Body of pancreas (tissue), 4 donors: ENCODE results near the gene IFI44. TPM values are rescaled to one million over a fixed set of nuclear protein-coding genes. Genes with fewer than 3 reads are reported as not detected.
A peak's percentile ranks its signal among the peaks of the same experiment; 100 is the strongest.

Experiments used
- ATAC-seq: fragments of 150-250 bp; one replicate; pipeline ENCODE4 v1.9.1; 2016
- DNase-seq, 4 donors: peaks; one replicate each; pipeline ENCODE4 v3.0.0-alpha.2; 2019
- H3K27ac ChIP-seq, 4 donors: fragments of 200-600 bp; sonication (generic); 1 replicate in 3 of 4; 2 replicates in 1 of 4; pipeline versions ENCODE4 v1.5.1 to v1.6.1; 2016 to 2019; ENCODE audit warnings: mild to moderate bottlenecking in 1 of 4, mixed read lengths in 1 of 4, moderate library complexity in 1 of 4
- H3K27me3 ChIP-seq, 2 donors: fragments of 200-600 bp; sonication (generic); one replicate each; pipeline ENCODE4 v1.6.0; 2016; ENCODE audit warnings: mild to moderate bottlenecking in 1 of 2
- H3K36me3 ChIP-seq, 2 donors: fragments of 200-600 bp; sonication (generic); replicated peaks in 1 of 2; 2 replicates each; pipeline ENCODE4 v1.5.1; 2016; ENCODE audit warnings: low read depth in 2 of 2; ENCODE audit not compliant: insufficient read depth in 1 of 2
- H3K4me1 ChIP-seq: fragments of 200-600 bp; sonication (generic); one replicate; pipeline ENCODE4 v1.6.0; 2016
- H3K4me3 ChIP-seq, 2 donors: fragments of 200-600 bp; sonication (generic); 1 replicate in 1 of 2; 2 replicates in 1 of 2; pipeline ENCODE4 v1.5.1; 2016 to 2019
- H3K9me3 ChIP-seq, 3 donors: fragments of 200-600 bp; sonication (generic); 1 replicate in 2 of 3; 2 replicates in 1 of 3; pipeline ENCODE4 v1.5.1; 2016
- CTCF ChIP-seq, 7 experiments: fragments of 450-650 bp in 4 of 7; fragments of 200-600 bp in 3 of 7; sonication (generic) in 3 of 7; IDR thresholded peaks; one replicate each; pipeline ENCODE4 v1.5.1; 2016 to 2019; ENCODE audit warnings: antibody characterized with exemption in 7 of 7
- POLR2A ChIP-seq, 3 donors: fragments of 450-650 bp; IDR thresholded peaks; one replicate each; pipeline ENCODE4 v1.6.1; 2016; ENCODE audit warnings: antibody characterized with exemption in 3 of 3, mild to moderate bottlenecking in 2 of 3
- WGBS, 2 donors: methylation state at CpG; one replicate each; pipeline ENCODE4 v1.1.5; 2017; 5-methylcytosine and 5-hydroxymethylcytosine counted together
- intact Hi-C: fragments of 100-400 bp; cut with DNase I; formaldehyde crosslinking; loops from one replicate; pipeline ENCODE4 v1.15.1; 2023
- total RNA-seq, 2 donors: library from RNA; depleted of rRNA; stranded (reverse); fragments of >200 nt; gene quantifications; one replicate each; pipeline ENCODE4 v1.1.0, GENCODE V29; 2016

IFI44 gene
- total RNA-seq, 2 donors from 2014 or later: 14.5 to 17.6 TPM

DNA sequence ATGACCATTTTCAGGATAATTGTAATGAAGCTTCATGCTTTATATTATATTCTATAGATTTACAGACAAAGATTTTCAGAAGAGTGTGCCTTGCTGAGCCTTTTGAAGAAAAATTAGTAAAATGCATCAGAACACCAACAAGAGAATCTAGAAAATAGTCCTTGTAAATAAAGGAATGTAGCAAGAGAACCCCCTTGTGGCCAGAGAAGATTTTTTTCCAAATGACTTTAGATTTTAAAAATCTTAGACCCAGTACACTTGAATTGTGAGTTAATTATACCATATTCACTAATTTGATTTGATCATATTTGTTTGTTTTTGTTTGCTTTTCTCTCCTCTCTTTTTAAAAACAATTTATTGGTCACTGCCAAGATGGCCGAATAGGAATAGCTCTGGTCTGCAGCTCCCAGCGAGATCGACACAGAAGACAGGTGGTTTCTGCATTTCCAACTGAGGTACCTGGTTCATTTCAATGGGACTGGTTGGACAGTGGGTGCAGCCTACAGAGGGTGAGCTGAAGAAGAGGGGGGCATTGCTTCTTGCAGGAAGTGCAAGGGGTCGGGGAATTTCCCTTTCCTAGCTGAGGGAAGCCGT lies 42.2 kb upstream of the IFI44 start:
- ATAC-seq (peak; percentile 48), DNase-seq (no peak)
- Histone ChIP-seq H3K27me3 (no peaks in the 10 kb centered on the region), H3K4me3 (no peak overlapping the region), H3K9me3 (no peaks in the 10 kb centered on the region), H3K4me1 (peaks cover 12% of the 10 kb centered on the region), H3K36me3 (no peaks in the 10 kb centered on the region), H3K27ac (no peak overlapping the region)
- intact Hi-C loops: loop anchor here (5.0 kb wide), 1 partner anchor 465 kb away; no protein-coding TSS in a partner anchor
- 66 to 75% methylated on average over 5 of the region's 5 CpGs for WGBS, 2 donors
- TF ChIP-seq CTCF (IDR thresholded peaks at IDR 0.05): peak; percentile 33 to 73 (median 69)
- no peak for TF ChIP-seq POLR2A (IDR thresholded peaks at IDR 0.05)

- Histone ChIP-seq H3K27me3 (no peaks in the 10 kb centered on the region), H3K9me3 (no peaks in the 10 kb centered on the region), H3K4me3 (no peak overlapping the region), H3K36me3 (no peaks in the 10 kb centered on the region), H3K27ac (no peak overlapping the region), H3K4me1 (peaks cover 12% of the 10 kb centered on the region)
- DNase-seq: peak in 1 of 4 donors; percentile 17
- intact Hi-C loops: loop anchor here (5.0 kb wide), 1 partner anchor 466 kb away; no protein-coding TSS in a partner anchor
- ATAC-seq: no peak
- WGBS, 2 donors: 29 to 39% methylated on average over 4 of the region's 4 CpGs
- no peak for TF ChIP-seq POLR2A (IDR thresholded peaks at IDR 0.05)
- TF ChIP-seq CTCF (IDR thresholded peaks at IDR 0.05): no peak
Observed at GRCh38 chr1:78607944-78608343, 41.7 kb upstream of the IFI44 start.

DNA sequence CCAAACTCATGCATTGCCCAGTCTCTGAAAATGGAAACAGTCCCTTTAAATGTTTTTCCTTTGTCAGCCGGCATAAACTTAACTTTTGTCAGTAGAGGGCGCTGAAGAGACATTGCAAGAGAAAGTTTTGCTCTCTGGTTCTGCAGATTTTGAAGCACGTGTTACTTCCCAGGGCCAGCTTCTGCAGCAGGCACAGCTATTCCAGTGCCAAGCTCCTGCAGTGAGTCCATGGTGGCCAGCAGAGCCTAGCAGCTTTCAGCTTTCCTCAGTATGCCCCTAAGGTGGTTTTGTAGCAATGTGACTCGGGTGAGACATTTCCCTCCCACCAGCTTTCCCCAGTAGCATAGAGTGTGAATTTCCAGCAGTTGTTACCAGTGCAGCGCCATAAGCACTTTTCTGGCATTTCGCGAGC lies 32.0 kb upstream of the IFI44 start:
- H3K4me1 ChIP-seq: peaks cover 22% of the 10 kb centered on the region
- H3K4me3 ChIP-seq: no peak overlapping the region
- ATAC-seq (peak; percentile 94), DNase-seq (peak; percentile 77 to 88 (median 84))
- no peaks in the 10 kb centered on the region for H3K36me3 ChIP-seq
- TF ChIP-seq POLR2A (IDR thresholded peaks at IDR 0.05) (no peak), CTCF (IDR thresholded peaks at IDR 0.05) (peak; percentile 77 to 98 (median 94))
- H3K27ac ChIP-seq: no peak overlapping the region
- intact Hi-C loops: loop anchor here (10.0 kb wide), 1 partner anchor 57 kb away; no protein-coding TSS in a partner anchor
- no peaks in the 10 kb centered on the region for H3K27me3 ChIP-seq
- WGBS, 2 donors: 37 to 39% methylated on average over 7 of the region's 7 CpGs
- H3K9me3 ChIP-seq: no peaks in the 10 kb centered on the region

DNA sequence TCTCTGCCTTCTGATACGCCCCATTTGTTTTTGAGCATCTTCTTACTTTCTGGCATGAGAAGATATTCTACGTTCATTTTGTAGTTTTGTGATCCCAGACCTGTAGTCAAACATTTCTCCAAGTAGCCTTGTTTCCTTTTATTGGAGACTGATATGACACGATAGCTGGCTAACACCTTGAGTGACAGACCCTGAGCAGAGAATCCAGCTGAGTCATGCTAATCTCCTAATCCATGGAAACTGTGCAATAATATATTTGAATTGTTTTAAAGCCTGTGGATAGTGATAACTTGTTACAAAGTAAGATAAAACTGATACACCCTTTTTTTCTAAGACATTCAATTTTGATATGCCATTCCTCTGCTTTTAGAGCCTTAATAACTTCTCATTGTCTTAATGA lies 30.6 kb upstream of the IFI44 start:
- WGBS, 2 donors: 39 to 70% methylated on average over 3 of the region's 3 CpGs
- Histone ChIP-seq H3K27ac (peak overlapping the region; percentile 8 to 69 (median 54)), H3K36me3 (no peaks in the 10 kb centered on the region), H3K9me3 (no peaks in the 10 kb centered on the region), H3K4me1 (peaks cover 22% of the 10 kb centered on the region), H3K27me3 (no peaks in the 10 kb centered on the region), H3K4me3 (no peak overlapping the region)
- intact Hi-C loops: loop anchor here (10.0 kb wide), 1 partner anchor 56 kb away; no protein-coding TSS in a partner anchor
- TF ChIP-seq CTCF (IDR thresholded peaks at IDR 0.05) (no peak), POLR2A (IDR thresholded peaks at IDR 0.05) (no peak)
- ATAC-seq: no peak
- no peak for DNase-seq

GRCh38 chr1:78619446-78619802 lies 30.2 kb upstream of the IFI44 start:
- no peaks in the 10 kb centered on the region for H3K9me3 ChIP-seq
- H3K4me3 ChIP-seq: no peak overlapping the region
- DNase-seq: no peak
- no peaks in the 10 kb centered on the region for H3K36me3 ChIP-seq
- H3K27me3 ChIP-seq: no peaks in the 10 kb centered on the region
- H3K27ac ChIP-seq: peak overlapping the region; percentile 8 to 69 (median 54)
- intact Hi-C loops: loop anchor here (10.0 kb wide), 1 partner anchor 55 kb away; no protein-coding TSS in a partner anchor
- peaks cover 22% of the 10 kb centered on the region for H3K4me1 ChIP-seq
- ATAC-seq: no peak
- WGBS, 2 donors: 75 to 76% methylated on average over 4 of the region's 4 CpGs
- no peak for TF ChIP-seq CTCF (IDR thresholded peaks at IDR 0.05)
- no peak for TF ChIP-seq POLR2A (IDR thresholded peaks at IDR 0.05)
